Stromal cell of bone marrow (primary cell): Measurements from ENCODE around the gene BPIFA1.

ENCODE experiments used
- DNase-seq: peaks from one replicate; pipeline ENCODE4 v3.0.0-alpha.2; 2012; ENCODE audit warnings: low read depth

Gene BPIFA1

GRCh38 chr20:33277471-33278441, 42.0 kb downstream of the BPIFA1 start:
- no peak for DNase-seq

- no peak for DNase-seq
Observed at GRCh38 chr20:33278700-33279099, 42.9 kb downstream of the BPIFA1 start.

GRCh38 chr20:33279261-33279910, 43.6 kb downstream of the BPIFA1 start:
- no peak for DNase-seq

- no peak for DNase-seq
Observed at GRCh38 chr20:33280000-33280680, 44.3 kb downstream of the BPIFA1 start.

GRCh38 chr20:33280775-33281174, 45.0 kb downstream of the BPIFA1 start:
- DNase-seq: no peak

GRCh38 chr20:33281550-33282146, 45.9 kb downstream of the BPIFA1 start:
- DNase-seq: no peak

GRCh38 chr20:33282196-33282934, 46.6 kb downstream of the BPIFA1 start:
- no peak for DNase-seq

- no peak for DNase-seq
Observed at GRCh38 chr20:33282991-33283555, 47.3 kb downstream of the BPIFA1 start, which contains the start of gene BPIFB1. Gene BPIFB1 (plus strand): TSS chr20:33283214. CDS start chr20:33286074, 2,860 bp downstream.

- no peak for DNase-seq
Observed at GRCh38 chr20:33284284-33284683, 48.5 kb downstream of the BPIFA1 start.

- no peak for DNase-seq
Observed at GRCh38 chr20:33284937-33285336, 49.1 kb downstream of the BPIFA1 start.

- DNase-seq: no peak
Observed at GRCh38 chr20:33285861-33286495, 50.2 kb downstream of the BPIFA1 start.

- DNase-seq: no peak
Observed at GRCh38 chr20:33287884-33288283, 52.1 kb downstream of the BPIFA1 start.

GRCh38 chr20:33290852-33291251, 55.1 kb downstream of the BPIFA1 start:
- no peak for DNase-seq

GRCh38 chr20:33291416-33291815, 55.6 kb downstream of the BPIFA1 start:
- DNase-seq: no peak

- DNase-seq: no peak
Observed at GRCh38 chr20:33291830-33292355, 56.1 kb downstream of the BPIFA1 start.
